ENCODE results near the gene ZNF654.
A peak's percentile ranks its signal among the peaks of the same experiment; 100 is the strongest.
"Not testable (repeated sequence)": the region's sequence is repeated elsewhere in the genome, so short reads cannot be mapped to it uniquely, and the experiment has no call there.

Gene ZNF654

DNA sequence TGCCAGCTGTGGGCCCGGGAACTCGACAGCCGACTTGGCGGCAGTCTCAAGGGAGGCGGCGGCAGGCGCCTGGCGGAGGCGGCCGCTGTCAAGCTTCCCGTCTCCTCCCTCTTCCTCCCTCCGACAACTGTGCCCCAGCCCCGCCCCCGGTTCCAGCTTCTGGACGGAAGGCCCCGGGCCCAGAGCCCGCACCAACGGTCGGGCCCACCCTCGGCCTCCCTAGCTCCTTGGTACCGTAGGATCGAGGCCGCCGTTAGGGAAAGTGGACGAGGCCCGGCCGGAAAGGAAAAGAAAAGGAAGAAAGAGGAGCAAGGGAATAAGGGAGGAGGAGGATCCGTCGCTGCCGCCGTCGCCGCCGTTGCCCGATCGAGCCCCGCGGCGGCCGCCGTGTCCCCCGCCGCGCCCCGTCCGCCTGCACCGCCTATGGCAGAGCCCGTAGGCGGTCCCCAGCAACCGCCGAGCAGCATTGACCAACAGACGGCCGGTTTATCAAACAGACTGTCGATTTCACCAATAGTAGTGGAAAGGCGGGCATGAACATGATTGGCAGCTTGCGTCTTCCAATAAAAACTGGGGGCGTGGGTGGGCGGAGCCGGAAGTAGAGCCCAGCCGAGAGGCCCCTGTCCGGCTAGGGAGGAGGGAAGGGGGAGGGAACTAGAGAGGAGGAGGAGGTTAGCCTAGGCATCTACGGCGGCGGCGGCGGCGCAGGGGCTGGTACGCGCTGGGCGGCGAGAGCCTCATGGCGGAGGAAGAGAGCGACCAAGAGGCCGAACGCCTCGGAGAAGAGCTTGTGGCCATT lies at the start of gene ZNF654, which contains the start of gene CGGBP1:
Gene ZNF654, plus strand, starts transcription at position 675 of the 799 bp plus-strand sequence. Its CDS starts 65 bp downstream, at position 740.
Gene CGGBP1, minus strand, starts transcription at position 425 of the 799 bp plus-strand sequence. CDS start 3,029 bp downstream, outside the sequence.
- peak; percentile 86 for FAIRE-seq

GRCh38 chr3:88010810-88011209 lies 48.2 kb upstream of the ZNF654 start:
- DNase-seq (ENCODE audit: low spot score) (no peak), FAIRE-seq (no peak)

More for the DNA sequence above, at the start of gene ZNF654, which contains the start of gene CGGBP1:
- DNase-seq (ENCODE audit: low spot score), result peak; percentile 97

DNA sequence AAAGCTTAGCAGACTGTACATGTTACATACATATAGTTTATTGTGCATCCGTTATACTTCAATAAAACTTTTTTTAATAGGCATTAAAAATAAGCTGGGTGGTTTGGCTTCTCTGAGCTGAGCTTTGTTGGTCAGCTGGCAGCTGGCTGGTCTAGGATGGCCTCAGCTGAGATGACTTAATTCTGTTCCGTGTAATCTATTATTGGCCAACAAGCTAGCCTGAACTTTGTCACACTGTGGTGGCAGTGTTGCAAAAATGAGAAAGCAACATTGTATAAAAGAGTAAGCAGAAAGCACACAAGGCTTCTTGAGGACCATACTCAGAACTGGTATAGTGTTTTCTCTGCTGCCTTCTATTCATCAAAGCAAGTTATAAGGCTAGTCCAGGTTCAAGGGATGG lies 45.5 kb upstream of the ZNF654 start:
- no peak for FAIRE-seq
- no peak for DNase-seq (ENCODE audit: low spot score)

GRCh38 chr3:88015656-88016055 lies 43.4 kb upstream of the ZNF654 start:
- not testable (repeated sequence) for FAIRE-seq; DNase-seq (ENCODE audit: low spot score)

GRCh38 chr3:88019024-88019423 lies 40.0 kb upstream of the ZNF654 start:
- FAIRE-seq (no peak), DNase-seq (ENCODE audit: low spot score) (no peak)

GRCh38 chr3:88025001-88025552 lies 34.0 kb upstream of the ZNF654 start:
- DNase-seq (ENCODE audit: low spot score), result no peak
- no peak for FAIRE-seq

- FAIRE-seq, result no peak
- DNase-seq (ENCODE audit: low spot score), result no peak
Observed at GRCh38 chr3:88028876-88029275, 30.2 kb upstream of the ZNF654 start.

GRCh38 chr3:88030210-88030609 lies 28.8 kb upstream of the ZNF654 start:
- FAIRE-seq, result no peak

DNA sequence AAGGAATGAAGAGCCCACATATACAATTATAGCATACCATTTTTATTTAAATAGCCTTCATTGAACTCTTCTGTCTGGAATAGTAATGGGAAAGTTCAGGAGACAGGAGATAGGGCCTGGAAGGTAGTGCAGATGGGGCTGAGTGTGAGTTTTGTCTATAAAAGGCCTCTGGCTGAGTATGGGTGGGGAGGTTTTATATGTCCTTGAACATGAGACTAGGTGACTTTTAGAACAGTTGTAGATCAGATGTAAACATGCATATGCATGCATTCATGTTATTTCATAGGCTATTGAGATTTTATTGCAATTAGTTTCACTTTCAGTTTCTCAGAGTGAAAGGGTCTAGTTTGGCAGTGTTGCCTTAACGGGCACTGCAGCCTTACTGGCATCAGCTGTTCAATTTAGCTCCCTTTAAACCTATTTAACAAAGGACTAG lies 27.4 kb upstream of the ZNF654 start:
- peak; percentile 54 for DNase-seq (ENCODE audit: low spot score)
- no peak for FAIRE-seq

More at GRCh38 chr3:88030210-88030609, 28.8 kb upstream of the ZNF654 start:
- no peak for DNase-seq (ENCODE audit: low spot score)

DNA sequence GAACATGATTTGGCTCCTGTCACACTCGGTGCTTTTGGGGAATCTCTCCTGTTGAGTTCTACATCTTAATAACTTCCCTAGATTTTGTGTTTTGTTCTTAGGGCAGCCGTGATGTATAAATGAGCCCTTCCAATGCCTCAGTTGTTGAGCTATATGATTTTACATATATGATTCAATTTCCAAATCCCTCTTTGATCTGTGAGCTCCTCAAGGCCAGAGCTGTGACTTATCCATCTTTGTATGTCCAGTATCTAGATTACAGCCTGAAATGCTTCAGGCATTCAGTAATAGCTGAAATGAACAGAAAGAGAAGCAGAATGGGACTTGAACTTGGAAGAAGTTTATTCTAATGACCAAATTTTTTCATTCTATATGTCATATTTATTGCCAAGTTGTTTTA lies 26.8 kb upstream of the ZNF654 start:
- DNase-seq (ENCODE audit: low spot score) (no peak), FAIRE-seq (no peak)

GRCh38 chr3:88033079-88033478 lies 26.0 kb upstream of the ZNF654 start:
- no peak for FAIRE-seq

GRCh38 chr3:88033808-88034207 lies 25.2 kb upstream of the ZNF654 start:
- DNase-seq (ENCODE audit: low spot score) (no peak), FAIRE-seq (no peak)

More at GRCh38 chr3:88033079-88033478, 26.0 kb upstream of the ZNF654 start:
- DNase-seq (ENCODE audit: low spot score), result no peak

- DNase-seq (ENCODE audit: low spot score) (no peak), FAIRE-seq (no peak)
Observed at GRCh38 chr3:88034491-88035275, 24.4 kb upstream of the ZNF654 start.

DNA sequence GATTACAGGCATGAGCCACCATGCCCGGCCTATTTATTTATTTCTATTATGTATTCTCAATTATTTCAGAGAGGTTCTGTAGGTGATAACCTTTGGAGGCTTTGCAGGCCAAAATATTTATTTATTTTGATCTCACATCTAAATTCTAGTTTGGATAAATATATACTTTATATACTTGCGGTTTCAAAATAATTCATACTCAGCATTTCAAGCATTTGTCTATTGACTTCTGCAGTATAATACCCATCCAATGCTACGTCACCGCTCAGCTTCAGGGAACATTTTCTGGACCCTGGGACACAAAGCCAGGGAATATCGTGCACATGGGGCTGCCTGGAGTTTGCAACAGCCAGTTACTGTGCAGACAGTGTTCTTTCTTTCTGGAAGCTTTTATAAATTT lies 22.8 kb upstream of the ZNF654 start:
- no peak for DNase-seq (ENCODE audit: low spot score)

GRCh38 chr3:88038566-88038965 lies 20.5 kb upstream of the ZNF654 start:
- FAIRE-seq (no peak), DNase-seq (ENCODE audit: low spot score) (no peak)

More for the DNA sequence above, 22.8 kb upstream of the ZNF654 start:
- no peak for FAIRE-seq

- no peak for FAIRE-seq
- DNase-seq (ENCODE audit: low spot score), result no peak
Observed at GRCh38 chr3:88040529-88040928, 18.5 kb upstream of the ZNF654 start.

DNA sequence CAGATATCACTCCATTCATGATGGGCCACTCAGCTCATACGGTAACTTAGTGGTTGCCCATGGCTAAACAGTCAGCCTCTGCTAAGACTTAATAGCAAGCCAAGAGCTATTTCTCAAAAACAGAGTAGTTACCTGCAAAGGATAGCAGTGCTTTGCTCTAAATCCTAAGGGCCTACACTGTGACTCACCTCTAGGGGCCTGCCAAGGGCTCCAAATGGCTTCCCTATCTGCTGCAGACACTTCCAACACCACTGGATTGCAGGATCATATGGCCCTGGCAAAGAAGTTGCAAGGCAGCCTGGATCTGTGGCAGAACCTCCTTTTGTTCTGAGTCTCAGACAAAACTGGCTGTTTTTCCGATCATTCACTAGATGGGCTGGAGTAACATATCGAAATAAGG lies 18.1 kb upstream of the ZNF654 start:
- FAIRE-seq, result no peak
- DNase-seq (ENCODE audit: low spot score), result no peak

- FAIRE-seq, result no peak
- DNase-seq (ENCODE audit: low spot score), result no peak
Observed at GRCh38 chr3:88044411-88044810, 14.6 kb upstream of the ZNF654 start.

GRCh38 chr3:88046766-88047165 lies 12.3 kb upstream of the ZNF654 start:
- FAIRE-seq (no peak), DNase-seq (ENCODE audit: low spot score) (no peak)

DNA sequence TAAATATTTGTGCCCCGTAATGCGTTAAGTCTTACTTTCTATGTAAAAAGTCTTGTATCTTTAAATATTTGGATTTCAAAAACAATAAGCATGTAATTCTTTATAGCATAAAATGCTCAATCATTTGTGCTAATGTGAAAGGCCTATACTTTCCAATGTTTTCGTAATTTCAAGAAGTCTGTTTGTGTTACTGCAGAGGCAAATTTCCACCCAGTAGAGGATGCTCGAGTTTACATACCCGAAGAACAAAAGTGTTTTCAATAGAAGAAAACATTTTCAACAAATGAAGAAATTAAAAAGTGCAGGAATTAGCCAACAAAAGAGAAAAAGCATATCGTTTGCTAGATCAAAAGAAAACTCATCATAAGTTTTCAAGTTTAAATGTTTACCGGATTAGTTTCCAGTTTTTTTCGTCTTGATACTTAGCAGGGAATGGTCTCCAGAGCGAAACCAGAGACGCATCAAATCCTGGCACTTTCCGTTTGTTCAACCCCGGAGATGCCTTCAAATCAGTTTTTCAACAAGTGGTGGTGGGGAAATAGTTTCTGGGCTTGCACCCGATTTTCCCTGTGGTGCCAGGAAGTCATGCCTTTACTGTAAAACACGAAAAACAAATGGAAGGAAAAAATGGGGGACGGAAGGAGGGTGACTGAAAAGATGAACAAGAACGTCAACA lies 1.3 kb upstream of the ZNF654 start:
- FAIRE-seq, result no peak
- DNase-seq (ENCODE audit: low spot score), result no peak

DNA sequence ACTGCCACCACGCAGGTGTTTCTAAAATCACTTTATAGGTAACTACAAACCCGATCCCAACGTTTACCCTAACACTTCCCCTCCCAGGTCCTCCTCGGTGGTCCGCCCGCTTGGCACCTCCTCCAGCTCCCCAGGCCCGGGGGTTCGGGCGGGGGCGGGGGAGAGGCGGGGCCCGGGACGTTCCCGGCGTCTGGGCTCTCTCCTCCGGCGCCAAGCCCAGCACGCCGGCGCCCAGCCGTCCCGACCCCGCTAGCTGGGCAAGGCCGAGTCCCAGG lies 812 bp upstream of the ZNF654 start:
- DNase-seq (ENCODE audit: low spot score) (no peak), FAIRE-seq (no peak)
